Mesendoderm (in vitro differentiated cells): ENCODE measurements around the gene TNIK.
A peak's percentile ranks its signal among the peaks of the same experiment; 100 is the strongest.
"Not testable (repeated sequence)": the region's sequence is repeated elsewhere in the genome, so short reads cannot be mapped to it uniquely, and the experiment has no call there.

Experiments
- DNase-seq: peaks from one replicate; pipeline ENCODE4 v3.0.0; 2013
- H2AK5ac ChIP-seq: 2 replicates; pipeline ENCODE4 v1.6.1; 2013; ENCODE audit warnings: low read length, inconsistent platforms
- H2BK120ac ChIP-seq: 2 replicates; pipeline ENCODE4 v1.6.1; 2013; ENCODE audit warnings: low read depth, mild to moderate bottlenecking, low read length, moderate library complexity, mixed read lengths
- H2BK15ac ChIP-seq: replicated peaks from 2 replicates; pipeline ENCODE4 v1.6.1; 2013; ENCODE audit warnings: low read depth, mild to moderate bottlenecking, moderate library complexity
- H2BK5ac ChIP-seq: 2 replicates; pipeline ENCODE4 v1.6.1; 2013; ENCODE audit warnings: low read length, inconsistent platforms
- H3K18ac ChIP-seq: 2 replicates; pipeline ENCODE4 v1.6.1; 2013; ENCODE audit warnings: mild to moderate bottlenecking, low read length, mixed read lengths
- H3K23ac ChIP-seq: one replicate; pipeline ENCODE4 v1.6.1; 2013; ENCODE audit warnings: low read length
- H3K27ac ChIP-seq: 2 replicates; pipeline ENCODE4 v1.5.1; 2013; ENCODE audit warnings: low read depth, mild to moderate bottlenecking, inconsistent platforms, low read length, moderate library complexity
- H3K27me3 ChIP-seq: 2 replicates; pipeline ENCODE4 v1.6.1; 2013; ENCODE audit warnings: low read length, control low read depth, mild to moderate bottlenecking, inconsistent platforms; ENCODE audit not compliant: insufficient read depth, poor library complexity
- H3K36me3 ChIP-seq: 2 replicates; pipeline ENCODE4 v1.6.1; 2013; ENCODE audit warnings: low read length, inconsistent platforms; ENCODE audit not compliant: control insufficient read depth, insufficient read depth
- H3K4ac ChIP-seq: one replicate; pipeline ENCODE4 v1.6.1; 2013; ENCODE audit warnings: low read depth, mild to moderate bottlenecking, low read length, moderate library complexity
- H3K4me1 ChIP-seq: 2 replicates; pipeline ENCODE4 v1.6.1; 2013; ENCODE audit warnings: low read depth, low read length, inconsistent platforms; ENCODE audit not compliant: control insufficient read depth
- H3K4me2 ChIP-seq: 2 replicates; pipeline ENCODE4 v1.6.1; 2013; ENCODE audit warnings: low read length
- H3K4me3 ChIP-seq: 2 replicates; pipeline ENCODE4 v1.5.1; 2013; ENCODE audit warnings: mild to moderate bottlenecking, low read length
- H3K56ac ChIP-seq: one replicate; pipeline ENCODE4 v1.6.1; 2013; ENCODE audit warnings: low read length
- H3K79me1 ChIP-seq: 2 replicates; pipeline ENCODE4 v1.6.1; 2013; ENCODE audit warnings: low read length, inconsistent platforms
- H3K79me2 ChIP-seq: 2 replicates; pipeline ENCODE4 v1.6.1; 2013; ENCODE audit warnings: mild to moderate bottlenecking, low read length; ENCODE audit not compliant: control insufficient read depth, insufficient read depth
- H3K9ac ChIP-seq: 2 replicates; pipeline ENCODE4 v1.6.1; 2013; ENCODE audit warnings: low read length, inconsistent platforms
- H4K5ac ChIP-seq: one replicate; pipeline ENCODE4 v1.6.1; 2013; ENCODE audit warnings: low read length
- H4K8ac ChIP-seq: one replicate; pipeline ENCODE4 v1.6.1; 2013; ENCODE audit warnings: low read depth, mild to moderate bottlenecking, control low read depth, low read length, moderate library complexity
- WGBS: extraction: QIAGEN DNeasy Blood & Tissue Kit; methylation state at CpG from one replicate; pipeline ENCODE4 v1.1.7; 2013; ENCODE audit warnings: low lambda C conversion rate, missing lambda C conversion rate; ENCODE audit not compliant: insufficient coverage; ENCODE audit errors: extremely low coverage; 5-methylcytosine and 5-hydroxymethylcytosine counted together

The TNIK gene

GRCh38 chr3:171121801-171122200 lies 338.4 kb downstream of the TNIK start:
- Histone ChIP-seq H3K4me1 (peaks cover 4% of the 10 kb centered on the region), H3K23ac (no peak overlapping the region), H2BK5ac (no peak overlapping the region), H2BK15ac (no peak overlapping the region), H3K79me2 (no peaks in the 10 kb centered on the region), H3K36me3 (no peaks in the 10 kb centered on the region), H3K27ac (no peak overlapping the region), H2BK120ac (no peak overlapping the region), H3K4me2 (no peak overlapping the region), H3K9ac (no peak overlapping the region), H2AK5ac (no peak overlapping the region), H4K8ac (no peak overlapping the region), H3K56ac (no peak overlapping the region), H3K4me3 (no peak overlapping the region), H3K27me3 (no peaks in the 10 kb centered on the region), H3K4ac (no peak overlapping the region), H4K5ac (no peak overlapping the region), H3K79me1 (no peaks in the 10 kb centered on the region), H3K18ac (no peak overlapping the region)
- no peak for DNase-seq

GRCh38 chr3:171119402-171119801 lies 340.8 kb downstream of the TNIK start:
- H3K4me1 ChIP-seq, H3K27ac ChIP-seq, H3K79me1 ChIP-seq, H2BK15ac ChIP-seq, H3K9ac ChIP-seq, H2BK5ac ChIP-seq, H3K18ac ChIP-seq, H2AK5ac ChIP-seq, H3K79me2 ChIP-seq, H3K23ac ChIP-seq, DNase-seq, H3K4me3 ChIP-seq, H3K36me3 ChIP-seq, H3K4ac ChIP-seq, H3K27me3 ChIP-seq, H2BK120ac ChIP-seq, H3K56ac ChIP-seq, H4K8ac ChIP-seq, H4K5ac ChIP-seq, H3K4me2 ChIP-seq: not testable (repeated sequence)
- no CpG with 5 or more reads among the region's 3 CpGs for WGBS

GRCh38 chr3:171118993-171119392 lies 341.2 kb downstream of the TNIK start:
- H3K79me1 ChIP-seq, DNase-seq, H3K36me3 ChIP-seq, H2BK5ac ChIP-seq, H4K5ac ChIP-seq, H4K8ac ChIP-seq, H3K56ac ChIP-seq, H3K4ac ChIP-seq, H2BK15ac ChIP-seq, H3K23ac ChIP-seq, H3K27me3 ChIP-seq, H3K27ac ChIP-seq, H2AK5ac ChIP-seq, H3K4me3 ChIP-seq, H2BK120ac ChIP-seq, H3K9ac ChIP-seq, H3K4me2 ChIP-seq, H3K4me1 ChIP-seq, H3K79me2 ChIP-seq, H3K18ac ChIP-seq: not testable (repeated sequence)
- WGBS = no CpG with 5 or more reads among the region's 3 CpGs

GRCh38 chr3:171116824-171117395 lies 343.3 kb downstream of the TNIK start:
- DNase-seq = peak; percentile 22
- no CpG with 5 or more reads among the region's 2 CpGs for WGBS
- Histone ChIP-seq H2BK120ac (no peak overlapping the region), H3K4ac (no peak overlapping the region), H3K27ac (no peak overlapping the region), H3K18ac (no peak overlapping the region), H3K23ac (no peak overlapping the region), H2AK5ac (no peak overlapping the region), H3K36me3 (no peaks in the 10 kb centered on the region), H3K27me3 (no peaks in the 10 kb centered on the region), H3K4me3 (no peak overlapping the region), H4K8ac (no peak overlapping the region), H3K79me2 (no peaks in the 10 kb centered on the region), H3K4me2 (no peak overlapping the region), H4K5ac (no peak overlapping the region), H3K4me1 (peaks cover 5% of the 10 kb centered on the region), H2BK15ac (no peak overlapping the region), H3K56ac (no peak overlapping the region), H2BK5ac (no peak overlapping the region), H3K9ac (no peak overlapping the region), H3K79me1 (no peaks in the 10 kb centered on the region)

- Histone ChIP-seq H3K23ac (no peak overlapping the region), H2AK5ac (no peak overlapping the region), H4K8ac (no peak overlapping the region), H2BK5ac (no peak overlapping the region), H3K9ac (no peak overlapping the region), H3K56ac (no peak overlapping the region), H3K36me3 (no peaks in the 10 kb centered on the region), H4K5ac (no peak overlapping the region), H3K27me3 (no peaks in the 10 kb centered on the region), H2BK120ac (no peak overlapping the region), H3K4me3 (no peak overlapping the region), H3K4me1 (peaks cover 5% of the 10 kb centered on the region), H3K4ac (no peak overlapping the region), H3K18ac (no peak overlapping the region), H3K79me1 (no peaks in the 10 kb centered on the region), H3K79me2 (no peaks in the 10 kb centered on the region), H3K27ac (no peak overlapping the region), H3K4me2 (no peak overlapping the region), H2BK15ac (no peak overlapping the region)
- DNase-seq = no peak
Measured at GRCh38 chr3:171116365-171116764, 343.8 kb downstream of the TNIK start.

- H3K27ac ChIP-seq = no peak overlapping the region
Measured at GRCh38 chr3:171115667-171116066, 344.5 kb downstream of the TNIK start.

More at GRCh38 chr3:171115667-171116066, 344.5 kb downstream of the TNIK start:
- H3K4ac ChIP-seq = no peak overlapping the region
- no peak overlapping the region for H2AK5ac ChIP-seq
- no peaks in the 10 kb centered on the region for H3K79me1 ChIP-seq
- no peak overlapping the region for H3K4me2 ChIP-seq
- H3K23ac ChIP-seq = no peak overlapping the region
- no peak overlapping the region for H3K18ac ChIP-seq
- H3K36me3 ChIP-seq = no peaks in the 10 kb centered on the region
- H2BK15ac ChIP-seq = no peak overlapping the region
- H3K4me3 ChIP-seq = no peak overlapping the region
- DNase-seq = no peak
- H2BK5ac ChIP-seq = no peak overlapping the region
- no peaks in the 10 kb centered on the region for H3K27me3 ChIP-seq
- no peak overlapping the region for H3K56ac ChIP-seq
- no peak overlapping the region for H2BK120ac ChIP-seq
- H3K9ac ChIP-seq = no peak overlapping the region
- no peak overlapping the region for H4K8ac ChIP-seq
- H4K5ac ChIP-seq = no peak overlapping the region
- no CpG with 5 or more reads among the region's 2 CpGs for WGBS
- H3K4me1 ChIP-seq = peaks cover 5% of the 10 kb centered on the region
- no peaks in the 10 kb centered on the region for H3K79me2 ChIP-seq
